EH (cell line): ENCODE data around the gene MAML2.

Source experiments
- DNase-seq: peaks from one replicate; pipeline ENCODE4 v3.0.0-alpha.2; 2015; ENCODE audit warnings: low read depth

The MAML2 gene

DNA sequence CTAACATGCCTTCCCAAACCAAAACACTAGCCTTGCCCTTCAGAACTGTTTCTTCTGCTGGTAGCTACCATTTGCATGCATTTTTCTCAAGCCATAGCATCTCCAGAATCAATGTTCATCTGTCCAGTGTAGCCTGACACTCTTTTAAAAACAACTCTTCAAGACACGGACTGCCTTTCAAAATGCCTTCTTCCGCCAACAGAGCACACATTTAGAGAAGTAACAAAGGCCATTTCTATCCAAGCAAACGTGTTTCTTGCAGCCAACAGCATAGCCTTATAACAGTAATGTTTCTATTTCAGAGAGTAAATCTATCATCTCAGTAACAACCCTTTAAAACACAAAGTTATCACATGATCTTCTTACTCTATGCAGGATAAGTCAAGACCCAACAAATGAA is 275.8 kb downstream of the MAML2 start:
- DNase-seq, result no peak

- peak; percentile 67 for DNase-seq
These were observed 277.6 kb downstream of the MAML2 start for GRCh38 chr11:96065379-96065778.

- no peak for DNase-seq
These were observed 279.1 kb downstream of the MAML2 start for GRCh38 chr11:96063886-96064285.

GRCh38 chr11:96063053-96063452 is 279.9 kb downstream of the MAML2 start:
- DNase-seq, result no peak

DNA sequence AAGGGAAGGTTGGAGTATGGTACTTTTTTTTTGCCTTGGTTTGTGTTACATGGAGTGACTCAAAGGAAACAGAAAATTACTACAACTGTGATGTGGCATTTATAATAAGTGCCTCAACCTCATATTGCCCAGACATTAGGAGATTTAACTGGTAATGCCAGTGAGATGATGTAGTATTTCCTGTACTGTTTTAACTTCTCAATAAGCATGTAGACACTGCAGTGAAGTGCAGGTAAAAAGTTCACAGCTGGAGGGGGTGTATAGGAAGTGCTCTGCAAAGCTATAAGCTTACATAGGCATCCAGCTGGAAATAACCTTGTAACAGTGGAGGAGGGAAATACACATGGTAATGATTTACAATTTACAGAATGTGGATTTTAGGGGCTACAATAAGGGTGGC is 280.9 kb downstream of the MAML2 start:
- DNase-seq, result peak; percentile 60

GRCh38 chr11:96061730-96062129 is 281.3 kb downstream of the MAML2 start:
- DNase-seq, result no peak

GRCh38 chr11:96061069-96061468 is 281.9 kb downstream of the MAML2 start:
- DNase-seq, result peak; percentile 38

GRCh38 chr11:96057502-96057901 is 285.5 kb downstream of the MAML2 start:
- DNase-seq, result no peak

DNA sequence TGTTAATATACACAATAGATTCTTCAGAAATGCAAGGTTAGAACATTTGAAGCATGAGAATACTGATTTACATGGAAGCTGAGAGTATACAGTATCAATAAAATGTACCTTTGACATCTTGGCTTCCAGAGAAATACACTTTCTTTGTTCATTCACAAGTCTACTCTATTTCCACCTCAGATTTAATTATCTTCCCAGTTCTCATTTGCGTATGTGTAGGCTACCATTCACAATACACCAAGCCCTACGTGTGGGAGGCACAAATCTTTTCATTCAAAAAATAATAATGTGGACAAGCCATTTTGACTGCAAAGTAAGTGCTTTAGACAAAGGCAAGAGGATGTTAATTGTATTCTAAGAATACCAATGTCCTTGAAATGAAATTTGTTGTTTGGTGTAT is 286.4 kb downstream of the MAML2 start:
- no peak for DNase-seq

GRCh38 chr11:96055706-96056387 is 287.1 kb downstream of the MAML2 start:
- DNase-seq, result peak; percentile 90

DNA sequence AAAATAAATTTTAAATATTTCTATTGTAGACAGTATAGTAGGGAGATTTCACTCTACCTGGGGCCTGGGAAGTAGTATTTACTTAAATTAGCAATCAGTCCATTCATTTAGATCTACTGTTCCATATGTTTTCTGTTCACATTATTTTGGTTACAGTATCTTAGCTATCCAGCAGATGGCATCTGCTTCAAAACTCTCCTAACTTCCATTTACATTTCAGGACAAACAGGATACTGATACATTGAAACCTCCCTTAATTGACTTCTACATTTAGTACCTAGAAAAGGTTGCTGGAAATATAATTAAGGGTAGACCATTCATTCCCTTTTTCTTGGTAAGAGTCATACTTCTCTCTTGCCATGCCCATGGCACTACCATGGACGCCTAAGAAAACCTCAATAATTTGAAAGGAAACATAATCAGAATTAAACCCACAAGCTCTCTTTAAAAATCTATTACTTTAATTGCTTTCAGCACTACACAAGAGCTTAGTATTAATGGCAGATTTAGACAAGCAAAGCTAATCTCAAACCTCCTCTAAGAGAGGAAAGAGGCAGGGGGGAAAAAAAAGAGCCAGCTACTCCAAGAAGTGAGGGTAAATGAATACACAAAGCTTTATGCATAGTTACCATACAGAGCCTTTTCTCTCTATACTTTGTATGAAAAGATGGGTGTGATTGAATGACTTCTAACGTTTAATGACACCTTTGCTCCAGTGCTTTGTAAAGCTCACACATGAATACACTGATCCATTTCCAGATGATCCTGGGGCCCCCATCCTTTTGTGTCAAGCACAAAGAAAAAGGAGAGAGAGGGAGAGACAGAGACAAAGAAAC is 287.9 kb downstream of the MAML2 start:
- DNase-seq, result peak; percentile 61

GRCh38 chr11:96052921-96053651 is 289.9 kb downstream of the MAML2 start:
- peak; percentile 84 for DNase-seq

- DNase-seq, result no peak
These were observed 291.2 kb downstream of the MAML2 start for GRCh38 chr11:96051820-96052219.

DNA sequence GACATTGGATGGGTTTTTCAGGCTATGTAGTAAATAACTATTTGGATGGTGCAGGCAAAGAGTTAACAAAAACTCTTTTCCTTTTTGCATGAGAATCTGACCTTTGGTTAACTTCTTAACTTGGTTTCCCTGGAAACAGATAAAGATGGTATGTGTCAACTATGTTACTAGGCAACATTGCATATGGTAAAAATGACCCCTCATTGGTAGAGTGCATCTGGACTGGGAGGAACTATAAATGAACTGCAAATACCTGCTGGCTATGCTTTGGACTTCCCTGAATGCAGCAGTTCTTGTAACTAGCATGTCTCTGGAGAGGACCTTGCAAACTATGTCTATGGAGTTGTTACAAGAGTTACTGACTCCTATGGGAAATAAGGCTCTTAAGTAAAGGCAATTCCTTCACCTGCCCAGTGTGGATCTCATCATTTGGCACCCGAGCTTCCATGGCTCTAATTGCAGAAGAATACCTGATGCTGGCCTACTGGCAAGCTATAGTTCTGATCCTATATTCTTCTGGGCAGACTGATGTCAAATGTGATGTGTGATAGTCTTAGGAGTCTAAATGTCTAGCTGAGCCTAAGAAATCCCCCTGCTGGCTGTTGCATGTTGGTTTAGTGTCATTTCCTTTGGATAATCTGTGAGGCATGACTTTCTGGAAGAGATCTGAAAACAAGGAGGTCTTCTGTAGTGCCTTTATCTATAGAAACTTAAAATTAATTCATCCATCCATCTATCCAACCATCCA is 292.4 kb downstream of the MAML2 start:
- peak; percentile 72 for DNase-seq

GRCh38 chr11:96049426-96049825 is 293.6 kb downstream of the MAML2 start:
- peak; percentile 58 for DNase-seq

- DNase-seq, result peak; percentile 85
These were observed 297.2 kb downstream of the MAML2 start for GRCh38 chr11:96045622-96046456.

DNA sequence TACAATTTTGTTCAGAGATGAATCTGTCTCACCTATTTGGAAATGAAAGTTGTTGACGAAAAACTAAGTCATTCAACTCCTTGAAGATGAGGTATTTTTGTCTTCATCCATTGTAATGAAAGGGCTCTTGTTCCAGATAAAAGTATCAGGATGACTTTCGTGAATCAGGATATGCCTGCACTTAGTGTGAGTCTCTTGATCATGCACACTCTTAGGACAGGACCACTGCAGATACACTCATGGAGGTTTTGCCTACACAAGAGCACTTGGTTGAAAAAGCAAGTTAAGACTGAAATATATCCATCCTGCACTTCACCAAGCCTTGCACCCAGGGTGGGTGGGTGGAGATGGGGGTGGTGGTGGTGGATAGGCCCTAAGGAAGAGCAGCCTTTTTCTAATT is 298.2 kb downstream of the MAML2 start:
- DNase-seq, result no peak

- no peak for DNase-seq
These were observed 298.7 kb downstream of the MAML2 start for GRCh38 chr11:96044311-96044710.

- DNase-seq, result no peak
These were observed 299.7 kb downstream of the MAML2 start for GRCh38 chr11:96043291-96043690.

GRCh38 chr11:96038046-96038445 is 304.9 kb downstream of the MAML2 start:
- no peak for DNase-seq

- peak; percentile 34 for DNase-seq
These were observed 305.5 kb downstream of the MAML2 start for GRCh38 chr11:96037405-96037949.
